Hematopoietic multipotent progenitor cell treated with erythropoietin and hydrocortisone succinate and interleukin-3 and kit ligand, for 17 days (in vitro differentiated cells): ENCODE data around the gene AHRR.
A peak's percentile ranks its signal among the peaks of the same experiment; 100 is the strongest.

Experiments
- DNase-seq: peaks from one replicate; pipeline ENCODE4 v3.0.0-alpha.2; 2015; ENCODE audit warnings: low spot score

AHRR gene

DNA sequence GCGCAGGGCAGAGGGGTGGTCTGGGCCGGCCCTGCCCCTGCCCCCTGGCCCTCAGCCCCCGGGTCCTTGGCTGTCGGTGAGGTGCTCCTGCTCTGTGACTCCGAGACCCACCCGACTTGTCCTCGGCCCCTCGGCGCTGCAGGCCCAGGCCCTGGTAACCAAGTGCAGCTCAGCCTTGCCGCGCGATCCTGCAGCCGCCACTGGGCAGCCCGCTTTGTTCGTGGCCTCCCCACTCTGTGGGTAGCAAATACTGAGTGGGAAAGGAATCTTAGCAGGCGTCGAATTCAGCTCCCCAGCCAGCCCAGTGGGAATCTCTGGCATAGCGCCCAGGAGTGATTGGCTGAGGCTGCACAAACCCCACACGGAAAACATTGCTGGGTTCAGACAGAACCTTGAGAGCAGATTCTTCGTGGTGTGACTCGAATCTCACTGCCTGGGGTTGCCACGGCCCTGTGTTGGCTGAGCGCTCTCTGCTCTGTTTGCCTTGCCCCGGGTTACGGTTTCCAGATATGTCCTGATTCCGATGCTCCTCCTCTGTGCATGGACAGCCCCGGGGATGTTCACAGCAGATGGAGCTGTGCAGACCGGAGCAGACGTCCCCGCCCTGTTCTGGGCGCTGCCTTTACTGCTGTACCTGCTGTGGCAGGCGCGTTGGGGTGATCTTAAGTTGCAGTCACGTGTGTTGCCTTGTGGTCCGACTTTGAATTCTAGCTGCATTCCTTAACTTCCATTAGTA, 108.1 kb downstream of the AHRR start:
- DNase-seq, result no peak

DNA sequence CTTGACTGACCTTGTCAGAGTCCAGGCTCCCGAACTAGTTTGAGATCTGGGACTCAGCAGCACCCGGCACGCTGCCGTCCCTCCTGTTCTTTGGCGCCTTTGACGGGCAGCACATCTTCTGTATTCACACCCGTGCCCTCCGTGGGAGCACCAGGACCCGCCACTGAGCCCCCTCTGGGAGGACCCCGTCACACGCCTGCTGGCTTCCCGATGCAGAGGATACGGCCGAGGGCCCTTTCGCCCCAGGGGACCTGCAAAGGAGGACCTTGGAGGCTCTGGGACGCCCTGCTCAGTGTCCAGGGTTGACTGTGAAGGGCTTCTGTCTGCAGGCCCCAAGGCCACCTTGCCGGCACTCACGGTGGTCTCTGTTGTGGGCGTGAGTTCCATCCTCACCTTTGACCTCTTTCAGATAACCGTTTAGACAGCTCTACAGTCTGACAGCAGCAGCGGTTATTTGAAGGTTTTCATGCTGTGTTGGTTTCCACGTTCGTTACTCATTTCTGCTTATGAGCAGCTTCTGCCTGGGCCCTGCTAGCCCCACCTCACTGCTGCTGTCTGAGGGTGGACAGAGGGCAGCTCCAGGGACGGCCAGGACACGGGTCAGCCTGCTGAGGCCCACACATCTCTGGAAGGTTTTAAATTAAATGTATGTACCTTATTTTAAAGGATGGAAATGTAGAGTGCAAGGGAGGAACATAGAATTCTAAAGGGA, 108.9 kb downstream of the AHRR start:
- no peak for DNase-seq

DNA sequence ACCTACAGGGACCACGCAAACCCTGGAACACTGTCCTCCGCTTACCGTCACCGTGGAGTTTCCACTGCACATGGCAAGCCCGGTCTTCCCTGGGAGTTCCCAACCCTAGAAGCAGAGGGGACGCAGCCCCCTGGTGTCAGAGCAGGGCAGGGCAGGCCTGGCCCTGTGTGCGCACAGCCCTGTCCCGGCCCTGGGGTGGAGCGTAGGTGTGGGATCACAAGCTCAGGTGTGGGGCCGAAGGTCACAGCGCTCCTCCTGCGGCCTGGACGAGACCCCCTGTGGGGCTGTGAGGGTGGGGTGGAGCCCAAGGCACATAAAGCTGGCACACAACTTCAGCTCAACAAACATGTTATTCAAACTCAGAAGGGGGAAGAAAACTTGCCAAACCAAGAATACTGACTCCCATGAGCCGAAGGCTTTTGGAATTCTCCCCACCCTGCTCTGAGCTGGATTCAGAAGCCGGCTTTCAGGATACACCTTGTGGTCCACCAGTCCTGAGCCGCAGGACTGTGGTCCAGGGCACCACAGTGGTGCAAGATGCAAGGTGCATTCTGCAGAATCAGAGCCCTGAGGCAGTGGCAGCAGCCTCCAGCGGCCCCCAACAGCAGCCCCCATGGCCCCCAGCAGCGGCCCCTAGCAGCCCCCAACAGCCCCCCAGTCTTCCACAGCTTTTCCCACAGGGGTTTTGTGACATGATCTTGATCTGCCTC, 109.6 kb downstream of the AHRR start:
- no peak for DNase-seq

DNA sequence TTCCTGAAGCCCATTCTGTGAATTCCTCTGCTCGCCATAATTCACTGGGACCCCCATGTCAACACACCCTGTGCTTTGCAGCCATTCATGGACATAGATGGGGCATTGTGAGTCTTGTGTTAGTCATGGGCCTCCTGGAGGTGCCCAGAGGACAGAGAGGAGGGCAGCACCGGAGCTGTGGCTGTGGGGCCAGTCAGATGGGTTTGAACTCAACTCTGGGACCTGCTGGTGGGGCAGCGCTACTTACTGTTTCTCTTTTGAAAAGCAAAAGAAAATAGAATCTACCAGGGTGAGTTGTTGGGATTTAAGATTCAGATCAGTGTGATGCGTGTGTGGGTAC, 110.2 kb downstream of the AHRR start:
- DNase-seq, result no peak

DNA sequence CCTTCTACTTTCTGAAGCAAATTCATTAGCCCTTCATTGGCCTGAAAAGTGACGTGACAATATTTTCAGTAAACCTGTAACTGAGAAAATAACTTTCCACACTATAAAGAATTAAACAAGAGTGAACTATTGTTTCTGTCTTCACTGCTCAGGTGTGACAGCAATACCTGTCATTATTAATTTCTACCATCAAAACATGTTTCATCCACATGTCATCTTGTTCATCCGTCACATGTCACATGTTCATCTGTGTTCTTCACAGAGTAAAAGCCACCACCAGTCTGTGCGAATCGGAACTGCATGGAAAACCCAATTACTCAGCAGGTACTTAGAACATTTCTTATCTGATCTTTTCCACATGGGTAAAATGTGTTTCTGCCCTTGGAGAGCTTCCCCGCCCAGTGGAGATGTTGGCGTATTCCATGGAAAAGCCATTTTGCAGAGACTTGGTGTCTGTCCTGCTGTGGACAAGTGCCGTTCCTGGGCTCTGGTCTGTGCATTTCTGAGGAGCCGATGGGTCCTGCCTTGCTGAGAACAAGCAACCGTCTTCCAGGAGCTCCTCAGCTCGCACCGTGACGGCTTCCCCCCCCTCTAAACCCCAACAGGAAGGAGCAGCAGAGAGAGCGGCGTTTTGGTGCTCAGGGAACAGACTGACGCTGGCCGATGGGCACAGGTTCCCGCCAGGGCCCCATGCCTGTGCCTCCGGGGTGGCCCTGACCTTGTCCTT, 110.8 kb downstream of the AHRR start:
- DNase-seq, result no peak

DNA sequence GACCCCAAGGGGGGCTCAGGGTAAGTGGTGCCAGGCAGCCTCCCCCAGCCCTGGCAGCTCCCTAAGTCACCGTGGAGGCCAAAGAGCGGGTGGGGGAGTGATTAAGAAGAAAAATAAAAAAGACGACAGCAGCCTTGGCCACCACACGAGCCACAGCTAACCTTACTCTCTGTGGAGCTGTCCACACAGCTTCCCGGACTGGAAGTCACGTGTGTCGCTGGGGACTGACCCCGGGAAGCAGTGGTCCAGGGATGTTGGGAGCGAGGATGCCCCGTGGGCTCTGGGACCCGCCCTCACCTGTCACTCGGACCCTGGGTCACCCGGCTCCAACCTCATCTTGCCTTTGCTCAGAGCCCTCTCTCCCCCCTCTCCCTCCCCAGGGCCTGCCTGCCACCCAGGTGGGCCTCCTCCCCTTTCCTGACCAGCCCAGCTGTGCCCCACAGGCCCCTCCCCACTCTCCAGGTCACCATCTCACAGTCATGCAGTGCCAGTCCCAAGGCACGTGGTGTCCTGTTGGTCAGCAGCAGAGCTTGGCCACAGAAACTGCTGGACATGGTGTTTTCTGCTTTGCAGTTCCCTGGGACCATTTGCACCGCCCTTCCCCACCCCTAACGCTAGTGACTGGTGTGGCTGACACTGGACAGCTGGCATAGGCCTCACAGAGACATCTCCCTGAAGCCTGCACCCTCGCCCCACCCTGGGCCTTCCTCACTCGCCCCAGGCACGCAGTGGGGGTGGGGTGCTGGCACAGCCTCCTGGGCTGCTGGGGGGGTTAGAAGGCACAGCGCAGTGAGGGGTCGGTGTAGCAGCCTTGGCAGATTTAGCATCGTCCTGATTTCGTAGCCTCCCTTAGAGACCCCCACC, 111.6 kb downstream of the AHRR start:
- DNase-seq, result no peak

DNA sequence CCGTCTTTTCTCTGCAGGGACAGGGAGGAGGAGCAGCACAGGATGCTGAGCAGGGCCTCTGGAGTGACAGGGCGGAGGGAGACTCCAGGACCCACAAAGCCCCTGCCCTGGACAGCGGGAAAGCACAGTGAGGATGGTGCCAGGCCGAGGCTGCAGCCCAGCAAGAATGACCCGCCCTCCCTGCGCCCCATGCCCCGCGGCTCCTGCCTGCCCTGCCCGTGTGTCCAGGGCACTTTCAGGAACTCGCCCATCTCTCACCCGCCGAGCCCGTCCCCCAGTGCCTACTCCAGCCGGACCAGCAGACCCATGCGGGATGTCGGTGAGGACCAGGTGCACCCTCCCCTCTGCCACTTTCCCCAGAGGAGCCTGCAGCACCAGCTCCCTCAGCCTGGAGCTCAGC, 112.3 kb downstream of the AHRR start:
- no peak for DNase-seq

DNA sequence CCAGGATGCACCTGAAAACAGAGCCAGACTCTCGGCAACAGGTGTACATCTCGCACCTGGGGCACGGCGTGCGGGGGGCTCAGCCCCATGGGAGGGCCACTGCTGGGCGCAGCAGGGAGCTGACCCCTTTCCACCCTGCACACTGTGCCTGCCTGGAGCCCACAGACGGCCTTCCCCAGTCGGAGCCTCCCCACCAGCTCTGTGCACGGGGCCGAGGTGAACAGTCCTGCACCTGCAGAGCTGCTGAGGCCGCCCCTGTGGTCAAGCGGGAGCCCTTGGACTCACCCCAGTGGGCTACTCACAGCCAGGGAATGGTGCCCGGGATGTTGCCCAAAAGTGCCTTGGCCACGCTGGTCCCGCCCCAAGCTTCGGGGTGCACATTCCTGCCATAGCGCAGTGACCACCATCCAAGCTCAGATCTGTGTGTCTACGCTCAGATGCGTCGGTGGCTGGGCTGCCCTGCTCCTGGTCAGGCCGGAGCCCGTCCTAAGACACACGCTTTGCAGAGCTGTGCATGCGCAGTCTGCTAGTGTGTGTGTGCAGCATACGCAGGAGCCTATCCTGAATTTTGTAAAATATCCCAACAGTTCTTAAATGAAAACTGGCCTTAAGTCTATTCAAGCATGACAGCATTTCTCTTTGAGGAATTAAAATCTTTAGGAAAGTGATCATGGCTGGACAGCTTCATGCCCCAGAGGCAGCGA, 113.1 kb downstream of the AHRR start:
- DNase-seq, result no peak

DNA sequence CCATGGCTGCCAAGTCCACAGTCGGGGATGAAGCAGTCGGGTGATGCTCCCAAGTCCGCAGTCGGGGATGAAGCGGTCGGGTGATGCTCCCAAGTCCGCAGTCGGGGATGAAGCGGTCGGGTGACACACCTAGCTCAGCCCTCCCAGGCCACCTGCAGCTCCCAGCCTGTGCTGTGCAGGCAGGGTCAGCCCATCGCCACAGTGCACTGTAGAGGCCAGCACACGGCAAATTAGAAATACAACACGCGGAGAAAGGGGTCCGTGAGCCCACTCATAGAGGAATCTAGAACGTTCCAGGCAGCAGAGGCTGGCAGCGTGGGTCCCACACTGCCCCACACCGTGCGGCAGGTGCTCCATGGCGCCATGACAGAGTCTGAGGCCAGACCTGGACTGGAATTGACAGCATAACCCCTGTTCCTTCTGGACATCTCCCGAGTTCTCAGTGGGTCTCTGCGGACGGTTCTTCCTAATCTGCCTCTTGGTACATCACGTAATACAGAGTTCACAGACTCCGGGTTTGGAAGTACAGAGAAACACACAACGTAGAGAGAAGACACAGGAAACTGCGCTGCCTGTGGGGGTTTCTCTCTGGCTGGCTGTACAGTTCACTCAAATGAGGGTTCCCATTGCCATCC, 113.8 kb downstream of the AHRR start:
- DNase-seq, result no peak

DNA sequence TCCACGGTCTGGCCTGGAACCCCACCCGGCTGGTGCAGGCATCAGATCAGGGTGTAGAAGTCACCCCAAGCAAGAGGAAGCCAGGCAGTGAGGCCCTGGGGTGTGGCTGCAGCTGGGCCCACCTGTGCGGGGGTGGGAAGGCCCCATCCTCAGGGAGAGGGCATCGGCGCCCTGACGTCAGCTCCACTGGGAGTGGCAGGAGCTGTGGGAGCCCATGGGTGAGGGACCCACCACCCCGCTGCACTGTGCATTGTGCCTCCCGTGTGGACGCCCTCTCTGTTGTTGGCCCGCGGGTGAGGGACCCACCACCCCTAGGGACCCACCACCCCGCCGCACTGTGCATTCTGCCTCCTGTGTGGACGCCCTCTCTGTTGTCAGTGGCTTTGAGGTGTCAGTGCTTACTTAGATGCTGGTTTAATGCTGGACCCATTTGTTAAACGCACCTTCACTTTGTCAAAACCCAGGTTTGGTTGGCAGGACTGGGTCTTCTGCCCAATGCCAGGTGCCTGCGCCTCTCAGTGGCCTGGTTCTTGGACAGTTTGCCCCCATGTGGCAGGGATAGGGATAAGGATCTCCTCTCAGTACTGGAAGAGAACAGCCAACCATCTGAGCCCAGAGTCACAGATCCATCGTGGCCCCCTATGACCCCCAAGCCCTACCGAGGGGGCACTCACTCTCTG, 114.6 kb downstream of the AHRR start:
- no peak for DNase-seq

DNA sequence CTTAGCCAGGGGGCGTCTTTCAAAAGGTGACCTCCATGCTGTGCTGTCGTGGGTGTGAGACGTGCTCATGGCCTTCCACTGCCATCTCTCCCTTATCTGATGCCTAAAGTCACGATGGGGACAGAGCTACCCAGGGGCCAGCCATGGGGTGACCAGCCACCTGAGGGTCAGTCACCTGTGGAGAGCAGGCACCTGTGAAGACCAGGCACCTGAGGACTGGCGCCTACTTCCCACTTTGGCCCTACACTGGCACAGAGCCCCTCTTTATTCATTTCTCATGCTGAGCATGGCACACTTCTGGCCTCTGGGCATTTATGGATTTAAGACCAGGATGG, 115.1 kb downstream of the AHRR start:
- DNase-seq, result no peak

DNA sequence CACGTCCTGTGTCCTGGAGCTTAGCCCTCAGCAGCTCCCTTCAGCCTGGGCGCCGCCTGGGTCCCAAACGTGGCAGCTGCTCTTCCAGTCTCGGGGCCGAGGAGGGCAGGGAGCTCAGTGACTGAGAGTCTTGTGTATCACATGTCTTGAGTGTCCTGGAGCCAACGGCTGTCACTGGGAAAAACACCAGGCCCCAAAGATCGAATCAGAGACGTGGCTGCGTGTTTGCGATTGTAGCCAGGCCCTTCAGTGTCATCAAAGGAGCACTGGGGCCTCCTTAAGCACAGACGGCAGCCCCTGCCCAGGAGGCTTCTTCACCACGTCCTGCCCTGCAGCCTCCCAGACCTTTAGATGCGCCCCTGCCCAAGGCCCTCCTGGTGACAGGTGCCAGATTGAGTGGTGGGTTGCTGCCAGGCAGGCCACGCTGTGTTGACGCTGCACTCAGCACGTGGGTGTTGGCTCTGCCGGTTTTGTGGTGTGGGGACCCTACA, 115.8 kb downstream of the AHRR start:
- no peak for DNase-seq

DNA sequence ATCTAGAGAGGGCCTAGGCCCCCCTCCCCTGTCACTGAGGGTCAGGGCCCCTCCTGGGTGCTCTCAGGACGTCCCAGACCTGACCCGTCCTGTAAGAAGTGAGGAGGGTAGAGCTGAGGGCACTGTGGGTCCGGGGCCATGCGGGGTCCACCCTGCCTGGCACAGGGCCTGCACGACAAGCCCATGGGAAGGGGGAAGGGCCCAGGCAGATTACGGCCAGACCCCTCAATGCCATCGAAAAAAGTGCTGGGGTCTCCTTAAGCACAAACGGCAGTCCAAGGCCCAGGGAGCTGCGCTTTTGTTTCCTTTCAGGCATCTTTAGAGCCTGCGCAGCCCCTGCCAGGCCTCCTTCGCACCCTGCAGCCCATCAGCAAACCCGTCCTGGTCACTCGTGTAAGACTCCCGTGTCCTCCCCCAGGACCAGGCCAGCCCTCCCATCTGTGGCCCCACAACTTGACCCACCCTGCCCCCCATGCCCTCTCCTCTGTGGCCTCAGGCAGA, 117.0 kb downstream of the AHRR start:
- DNase-seq, result no peak

DNA sequence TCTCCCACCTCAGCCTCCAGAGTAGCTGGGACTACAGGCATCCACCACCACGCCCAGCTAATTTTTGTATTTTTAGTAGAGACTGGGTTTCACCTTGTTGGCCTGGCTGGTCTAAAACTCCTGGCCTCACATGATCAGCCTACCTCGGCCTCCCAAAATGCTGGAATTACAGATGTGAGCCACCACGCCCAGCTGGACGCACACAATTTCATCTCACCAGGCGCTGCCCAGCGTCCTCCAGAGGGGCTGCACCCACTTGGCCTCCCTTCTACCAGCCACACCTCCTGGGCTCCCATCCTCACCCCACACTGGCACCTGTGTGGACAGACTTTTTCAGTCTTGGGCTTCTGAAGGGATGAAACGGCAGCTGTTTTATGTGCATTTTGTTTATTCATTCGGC, 117.7 kb downstream of the AHRR start:
- no peak for DNase-seq

DNA sequence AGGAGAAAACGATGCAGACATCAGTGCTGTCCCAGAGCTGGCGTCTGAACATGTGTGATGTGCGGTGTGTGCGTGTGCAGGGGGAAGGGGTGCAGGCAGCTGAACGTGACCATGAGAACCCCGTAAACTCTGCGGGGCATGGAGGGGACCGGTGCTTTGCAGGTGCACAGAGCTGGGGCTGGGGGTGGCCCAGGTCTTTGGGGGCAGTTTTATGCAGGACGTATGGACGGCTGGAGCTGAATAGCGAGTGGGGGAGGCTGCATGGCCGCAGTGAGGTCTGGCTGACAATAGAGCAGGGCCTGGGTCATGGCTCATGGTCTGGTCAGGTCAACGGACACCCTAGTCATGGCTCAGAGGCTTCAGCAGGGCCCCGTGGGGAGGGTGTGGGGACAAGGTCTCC, 118.1 kb downstream of the AHRR start:
- no peak for DNase-seq

DNA sequence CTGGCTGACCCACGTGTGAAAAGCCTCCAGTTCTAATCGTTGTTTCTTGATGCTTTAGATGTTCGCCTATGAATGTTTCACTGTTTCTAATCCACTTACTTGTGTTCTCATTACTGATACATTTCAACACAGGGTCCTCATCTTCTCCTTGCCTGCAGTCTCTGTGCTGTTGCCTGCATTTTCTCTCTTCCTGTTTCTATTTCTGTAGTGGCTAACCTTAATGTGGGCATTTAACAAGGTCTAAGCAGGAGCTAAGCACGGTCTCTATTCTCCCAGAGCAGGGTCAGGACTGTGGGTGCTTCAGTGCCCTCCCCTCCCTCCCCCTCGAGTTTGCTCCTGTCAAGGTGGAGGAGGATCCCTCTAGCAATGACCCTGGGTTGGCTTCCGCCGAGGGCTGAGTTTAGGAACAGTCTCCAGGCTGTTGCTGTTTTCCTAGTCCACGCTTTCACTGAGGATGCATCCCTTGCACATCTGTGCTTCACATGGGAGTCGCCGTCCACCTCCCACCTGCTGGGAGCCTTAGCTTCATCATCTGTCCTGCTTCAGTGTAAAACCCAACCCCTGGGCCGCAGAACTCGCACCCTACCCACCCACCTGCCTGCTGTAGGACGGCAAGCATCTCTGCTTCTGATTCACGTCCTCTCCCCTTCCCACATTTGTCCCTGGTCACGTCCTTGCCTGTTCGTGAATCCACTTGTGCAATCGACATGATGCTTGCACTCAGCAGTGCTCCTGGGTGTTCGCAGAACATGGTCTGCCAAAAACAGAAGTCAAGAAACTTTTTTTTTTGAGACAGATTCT, 119.1 kb downstream of the AHRR start:
- no peak for DNase-seq

DNA sequence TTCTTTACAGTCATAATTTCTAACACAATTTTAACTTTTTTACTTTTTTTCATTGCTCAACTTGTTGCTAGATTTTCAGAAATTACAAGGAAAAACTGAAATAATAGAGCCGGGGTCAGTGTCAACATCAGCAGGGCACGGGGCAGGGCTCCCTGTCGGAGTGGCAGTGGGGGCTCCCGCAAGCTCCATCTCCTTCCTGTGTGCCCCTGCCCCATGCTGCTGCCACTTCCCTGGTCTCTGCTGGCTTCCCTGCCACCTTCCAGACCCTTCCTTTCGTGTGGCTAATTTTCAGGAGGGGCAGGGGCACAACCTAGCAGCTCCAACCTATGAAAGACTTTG, 120.5 kb downstream of the AHRR start:
- DNase-seq, result no peak

DNA sequence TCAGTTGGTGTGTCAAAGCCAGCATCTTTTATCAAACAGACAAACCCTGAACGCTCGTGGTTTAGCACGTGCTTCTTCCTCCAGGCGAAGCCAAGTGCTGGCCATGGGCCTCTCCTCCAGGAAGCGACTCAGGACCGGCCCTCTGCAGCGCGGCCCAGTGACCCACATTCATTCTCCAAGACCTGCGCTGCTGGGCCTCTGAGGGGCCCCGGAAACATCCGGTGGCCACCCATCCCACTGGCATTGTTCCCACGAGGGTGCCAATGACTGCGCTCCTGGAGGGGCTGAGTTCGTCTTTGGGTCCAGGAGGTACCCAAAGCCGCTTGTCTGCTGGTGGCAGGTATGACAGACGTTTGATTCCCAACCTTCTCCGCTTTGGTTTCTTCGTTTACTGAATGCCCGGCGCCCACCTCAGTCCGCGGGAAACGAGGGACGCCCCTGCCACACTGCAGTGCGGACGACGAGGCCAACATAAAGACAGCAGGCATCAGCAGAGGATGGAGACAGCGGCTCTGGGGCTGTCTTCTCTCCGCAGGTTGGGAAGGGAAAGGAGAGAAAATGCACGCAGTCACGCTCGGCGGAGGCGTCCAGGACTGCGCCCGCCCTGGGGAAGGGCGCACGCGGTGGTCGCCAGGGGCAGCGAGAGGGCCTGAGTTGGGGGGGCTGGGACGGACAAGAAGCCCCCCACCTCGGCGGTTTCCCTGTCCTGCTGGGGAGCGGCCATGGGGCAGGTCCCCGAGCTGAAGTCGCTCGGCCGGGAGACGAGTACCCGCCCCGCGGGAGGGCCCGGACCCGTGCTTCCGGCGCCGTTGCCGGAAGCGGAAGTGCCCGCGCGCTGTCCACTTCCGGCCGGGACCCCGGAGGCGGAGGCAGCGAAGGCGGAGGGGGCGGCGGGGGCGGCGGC, 121.1 kb downstream of the AHRR start, which contains the start of gene EXOC3:
EXOC3 (plus strand) TSS at position 842 of the 904 bp plus-strand sequence. CDS start 3,030 bp downstream, outside the sequence.
- DNase-seq, result peak; percentile 69
